CD14-positive monocyte (primary cell): ENCODE data around the gene VSTM2L. TPM values are rescaled to one million over a fixed set of nuclear protein-coding genes. Genes with fewer than 3 reads are reported as not detected.
A peak's percentile ranks its signal among the peaks of the same experiment; 100 is the strongest.

Source experiments
- DNase-seq, 3 donors: peaks; one replicate each; pipeline ENCODE4 v3.0.0-alpha.2; 2011 to 2022
- H2AFZ ChIP-seq: 2 replicates; pipeline ENCODE4 v1.6.0; 2012; ENCODE audit warnings: mild to moderate bottlenecking, low read depth, low read length, inconsistent platforms; ENCODE audit not compliant: insufficient read depth, poor library complexity, severe bottlenecking
- H3K27ac ChIP-seq, 2 donors: 1 replicate in 1 of 2; 2 replicates in 1 of 2; pipeline ENCODE4 v1.5.1; 2012 to 2013; ENCODE audit warnings: low read length in 2 of 2, control low read depth in 1 of 2, inconsistent platforms in 1 of 2, low read depth in 1 of 2, mild to moderate bottlenecking in 1 of 2
- H3K27me3 ChIP-seq, 2 donors: one replicate each; pipeline versions ENCODE4 v1.6.0 to v1.6.1; 2011 to 2013; ENCODE audit warnings: low read length in 2 of 2; ENCODE audit not compliant: control insufficient read depth in 2 of 2, insufficient read depth in 2 of 2
- H3K36me3 ChIP-seq, 2 donors: replicated peaks in 1 of 2; 1 replicate in 1 of 2; 2 replicates in 1 of 2; pipeline versions ENCODE4 v1.5.1 to v1.6.1; 2012 to 2013; ENCODE audit warnings: low read length in 2 of 2, control low read depth in 1 of 2, inconsistent platforms in 1 of 2, mild to moderate bottlenecking in 1 of 2; ENCODE audit not compliant: insufficient read depth in 2 of 2, control insufficient read depth in 1 of 2
- H3K4me1 ChIP-seq, 2 donors: 1 replicate in 1 of 2; 2 replicates in 1 of 2; pipeline versions ENCODE4 v1.5.1 to v1.6.1; 2012 to 2013; ENCODE audit warnings: low read length in 2 of 2, control low read depth in 1 of 2, inconsistent platforms in 1 of 2, mild to moderate bottlenecking in 1 of 2, moderate library complexity in 1 of 2; ENCODE audit not compliant: insufficient read depth in 2 of 2, control insufficient read depth in 1 of 2
- H3K4me2 ChIP-seq: replicated peaks from 2 replicates; pipeline ENCODE3; 2012; ENCODE audit warnings: low read length, moderate library complexity, mild to moderate bottlenecking; ENCODE audit not compliant: poor library complexity, severe bottlenecking; ENCODE audit errors: extremely low read depth
- H3K4me3 ChIP-seq, 3 experiments: fragments of 200-600 bp in 1 of 3; sonication (generic) in 1 of 3; replicated peaks in 1 of 3; 1 replicate in 2 of 3; 2 replicates in 1 of 3; pipeline ENCODE4 v1.5.1; 2011 to 2013; ENCODE audit warnings: low read length in 3 of 3, mild to moderate bottlenecking in 3 of 3, control low read depth in 2 of 3, low read depth in 2 of 3, inconsistent platforms in 1 of 3, moderate library complexity in 1 of 3
- H3K79me2 ChIP-seq: 2 replicates; pipeline ENCODE4 v1.6.0; 2012; ENCODE audit warnings: mild to moderate bottlenecking, control low read depth, inconsistent platforms, low read length, moderate library complexity; ENCODE audit not compliant: insufficient read depth
- H3K9ac ChIP-seq: 2 replicates; pipeline ENCODE4 v1.6.0; 2017; ENCODE audit warnings: low read length, mild to moderate bottlenecking; ENCODE audit not compliant: insufficient read depth, poor library complexity, severe bottlenecking
- H3K9me3 ChIP-seq, 2 donors: replicated peaks in 1 of 2; 1 replicate in 1 of 2; 2 replicates in 1 of 2; pipeline versions ENCODE4 v1.5.1 to v1.6.1; 2012 to 2013; ENCODE audit warnings: low read length in 2 of 2, control low read depth in 1 of 2; ENCODE audit not compliant: control insufficient read depth in 1 of 2, insufficient read depth in 1 of 2
- H4K20me1 ChIP-seq: 2 replicates; pipeline ENCODE4 v1.6.0; 2012; ENCODE audit warnings: mild to moderate bottlenecking, low read length, control low read depth, moderate library complexity; ENCODE audit not compliant: insufficient read depth
- H3K27ac Mint-ChIP-seq, 7 donors: one replicate each; pipeline ENCODE4 v1.8.0; 2020; ENCODE audit warnings: mild to moderate bottlenecking in 7 of 7, mixed read lengths in 7 of 7, moderate library complexity in 6 of 7, inconsistent platforms in 2 of 7
- H3K27me3 Mint-ChIP-seq, 3 donors: one replicate each; pipeline ENCODE4 v1.8.0; 2021 to 2022; ENCODE audit warnings: low read depth in 3 of 3, mild to moderate bottlenecking in 3 of 3, mixed read lengths in 3 of 3, moderate library complexity in 3 of 3, inconsistent platforms in 1 of 3
- H3K36me3 Mint-ChIP-seq, 2 donors: one replicate each; pipeline ENCODE4 v1.8.0; 2020; ENCODE audit warnings: mixed read lengths in 2 of 2, inconsistent platforms in 1 of 2, mild to moderate bottlenecking in 1 of 2
- H3K4me1 Mint-ChIP-seq: one replicate; pipeline ENCODE4 v1.8.0; 2020; ENCODE audit warnings: mild to moderate bottlenecking, mixed read lengths
- H3K4me3 Mint-ChIP-seq, 2 donors: one replicate each; pipeline ENCODE4 v1.8.0; 2020; ENCODE audit warnings: mild to moderate bottlenecking in 2 of 2, mixed read lengths in 2 of 2, moderate library complexity in 1 of 2
- H3K9me3 Mint-ChIP-seq, 7 donors: one replicate each; pipeline ENCODE4 v1.8.0; 2020 to 2022; ENCODE audit warnings: mixed read lengths in 7 of 7, mild to moderate bottlenecking in 6 of 7, moderate library complexity in 6 of 7, inconsistent platforms in 2 of 7
- WGBS: methylation state at CpG from one replicate; pipeline ENCODE4 v1.1.5; 2013; ENCODE audit warnings: missing lambda C conversion rate; ENCODE audit not compliant: insufficient coverage; 5-methylcytosine and 5-hydroxymethylcytosine counted together
- intact Hi-C, 2 donors: fragments of 100-400 bp; cut with micrococcal nuclease; formaldehyde crosslinking; loops; one replicate each; pipeline versions ENCODE4 v1.15.0 to v1.15.1; 2023
- polyA plus RNA-seq, 3 donors: library from polyadenylated mRNA; depleted of rRNA in 1 of 3; unstranded in 2 of 3; stranded (reverse) in 1 of 3; fragments of 300-500 nt in 2 of 3; fragments of >200 nt in 1 of 3; fragmentation: Illumina TruSeq in 2 of 3; gene quantifications; 1 replicate in 2 of 3; 2 replicates in 1 of 3; pipeline ENCODE4 v1.2.3, GENCODE V29; 2012 to 2021
- TF ChIP-seq, protein P1 (sequence below): fragments of 200-600 bp; IDR thresholded peaks from one replicate; pipeline ENCODE4 v1.8.0; 2022; ENCODE audit warnings: antibody characterized with exemption, mild to moderate bottlenecking

VSTM2L gene
- polyA plus RNA-seq, 3 donors: not detected

DNA sequence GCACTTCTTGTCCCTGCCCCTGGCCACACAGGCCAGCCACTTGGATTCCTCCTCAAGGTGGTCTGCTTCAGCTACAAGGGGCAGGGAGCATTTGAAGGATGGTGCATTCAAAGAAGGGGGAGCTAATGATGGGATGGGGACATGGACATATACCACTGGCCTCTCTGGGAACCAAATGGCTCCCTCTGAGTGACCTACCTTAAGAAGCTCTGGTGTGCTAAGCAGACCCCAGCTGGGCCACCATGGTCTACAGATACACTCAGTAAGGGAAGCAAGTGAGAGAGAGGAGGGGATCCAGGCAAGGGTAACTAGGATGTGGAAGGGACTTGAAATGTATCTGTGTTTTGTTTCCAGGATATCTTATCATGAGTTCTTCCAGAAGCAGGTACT is 67.9 kb downstream of the VSTM2L start:
- no peak overlapping the region for H3K9ac ChIP-seq
- no peak overlapping the region for H2AFZ ChIP-seq
- peaks cover 2 to 15% (median 7%) of the 10 kb centered on the region in 3 donors for H3K27me3 Mint-ChIP-seq
- no peaks in the 10 kb centered on the region for H4K20me1 ChIP-seq
- peak overlapping the region in 1 of 7 donors; percentile 22 for H3K27ac Mint-ChIP-seq
- intact Hi-C loops: no loop called here
- TF ChIP-seq, protein P1, sequence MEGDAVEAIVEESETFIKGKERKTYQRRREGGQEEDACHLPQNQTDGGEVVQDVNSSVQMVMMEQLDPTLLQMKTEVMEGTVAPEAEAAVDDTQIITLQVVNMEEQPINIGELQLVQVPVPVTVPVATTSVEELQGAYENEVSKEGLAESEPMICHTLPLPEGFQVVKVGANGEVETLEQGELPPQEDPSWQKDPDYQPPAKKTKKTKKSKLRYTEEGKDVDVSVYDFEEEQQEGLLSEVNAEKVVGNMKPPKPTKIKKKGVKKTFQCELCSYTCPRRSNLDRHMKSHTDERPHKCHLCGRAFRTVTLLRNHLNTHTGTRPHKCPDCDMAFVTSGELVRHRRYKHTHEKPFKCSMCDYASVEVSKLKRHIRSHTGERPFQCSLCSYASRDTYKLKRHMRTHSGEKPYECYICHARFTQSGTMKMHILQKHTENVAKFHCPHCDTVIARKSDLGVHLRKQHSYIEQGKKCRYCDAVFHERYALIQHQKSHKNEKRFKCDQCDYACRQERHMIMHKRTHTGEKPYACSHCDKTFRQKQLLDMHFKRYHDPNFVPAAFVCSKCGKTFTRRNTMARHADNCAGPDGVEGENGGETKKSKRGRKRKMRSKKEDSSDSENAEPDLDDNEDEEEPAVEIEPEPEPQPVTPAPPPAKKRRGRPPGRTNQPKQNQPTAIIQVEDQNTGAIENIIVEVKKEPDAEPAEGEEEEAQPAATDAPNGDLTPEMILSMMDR: no peak
- no peak overlapping the region for H3K27ac ChIP-seq
- H3K4me3 ChIP-seq: no peak overlapping the region
- no peak overlapping the region for H3K4me3 Mint-ChIP-seq
- no peaks in the 10 kb centered on the region for H3K27me3 ChIP-seq
- DNase-seq: no peak
- H3K4me1 Mint-ChIP-seq: no peaks in the 10 kb centered on the region
- no peak overlapping the region for H3K4me2 ChIP-seq
- H3K9me3 Mint-ChIP-seq: peaks cover 14 to 22% (median 17%) of the 10 kb centered on the region in 7 donors
- H3K36me3 ChIP-seq: no peaks in the 10 kb centered on the region
- no peaks in the 10 kb centered on the region for H3K36me3 Mint-ChIP-seq
- no peaks in the 10 kb centered on the region for H3K79me2 ChIP-seq
- H3K9me3 ChIP-seq: peaks cover 0 to 3% of the 10 kb centered on the region in 2 donors
- H3K4me1 ChIP-seq: no peaks in the 10 kb centered on the region

DNA sequence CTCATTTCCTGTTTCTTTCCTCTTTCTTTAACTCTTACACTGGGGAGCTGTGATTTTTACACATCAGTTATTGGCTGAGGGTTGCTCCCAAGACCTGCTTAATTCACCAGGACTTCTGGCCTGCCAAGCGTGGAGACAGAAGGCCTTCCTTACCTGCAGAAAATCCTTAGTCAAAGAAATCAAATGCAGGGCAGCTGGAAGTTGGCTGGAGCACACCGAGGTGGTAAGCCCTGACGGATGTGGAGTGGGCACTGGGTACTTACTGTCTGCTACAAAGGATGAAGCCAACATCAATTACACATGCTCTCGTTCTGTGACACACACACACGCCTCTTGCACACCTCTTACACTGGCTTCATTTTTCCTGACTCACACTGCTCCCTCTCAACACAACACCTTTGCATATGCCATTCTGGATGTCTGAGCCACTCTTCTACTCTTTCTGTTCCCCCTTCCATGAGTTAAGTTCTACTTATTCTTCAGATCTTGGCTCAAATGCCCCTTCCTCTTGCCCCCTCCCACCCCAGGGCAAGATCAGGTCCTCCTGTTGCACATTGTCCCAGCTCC is 68.7 kb downstream of the VSTM2L start:
- no peaks in the 10 kb centered on the region for H3K79me2 ChIP-seq
- H2AFZ ChIP-seq: no peak overlapping the region
- 97% methylated on average over 4 of the region's 5 CpGs for WGBS
- no peaks in the 10 kb centered on the region for H3K27me3 ChIP-seq
- TF ChIP-seq, protein P1: no peak
- H3K4me1 ChIP-seq: no peaks in the 10 kb centered on the region
- H3K9me3 Mint-ChIP-seq: peaks cover 10 to 18% (median 14%) of the 10 kb centered on the region in 7 donors
- H3K36me3 ChIP-seq: no peaks in the 10 kb centered on the region
- DNase-seq: no peak
- H3K27ac ChIP-seq: no peak overlapping the region
- intact Hi-C loops: no loop called here
- H3K9me3 ChIP-seq: peaks cover 0 to 3% of the 10 kb centered on the region in 2 donors
- no peak overlapping the region for H3K4me3 Mint-ChIP-seq
- H3K27ac Mint-ChIP-seq: peak overlapping the region in 2 of 7 donors; percentile 15 to 33
- H3K4me3 ChIP-seq: no peak overlapping the region
- no peak overlapping the region for H3K9ac ChIP-seq
- H3K27me3 Mint-ChIP-seq: peaks cover 1 to 13% (median 7%) of the 10 kb centered on the region in 3 donors
- H3K4me1 Mint-ChIP-seq: no peaks in the 10 kb centered on the region
- H4K20me1 ChIP-seq: no peaks in the 10 kb centered on the region
- H3K4me2 ChIP-seq: no peak overlapping the region
- peaks cover 0 to 4% of the 10 kb centered on the region in 2 donors for H3K36me3 Mint-ChIP-seq
